ENCODE results near the gene ADPRHL1.
A peak's percentile ranks its signal among the peaks of the same experiment; 100 is the strongest.

ADPRHL1 gene

GRCh38 chr13:113400621-113401451 is 52.5 kb downstream of the ADPRHL1 start:
- H3K14ac ChIP-seq (ENCODE audit: low read length), result no peak overlapping the region
- H3K79me2 ChIP-seq (ENCODE audit: control insufficient read depth, insufficient read depth, low read length, poor library complexity), result no peaks in the 10 kb centered on the region
- no peak overlapping the region for H2BK5ac ChIP-seq (ENCODE audit: low read depth, low read length, poor library complexity)
- peaks cover 2% of the 10 kb centered on the region for H3K9me3 ChIP-seq (ENCODE audit: insufficient read depth, low read depth, low read length)
- no peaks in the 10 kb centered on the region for H3K27me3 ChIP-seq (ENCODE audit: insufficient read depth, low read length)
- no peaks in the 10 kb centered on the region for H3K36me3 ChIP-seq (ENCODE audit: control insufficient read depth in 1 of 2, insufficient read depth in 2 of 2, low read length in 2 of 2)
- H4K91ac ChIP-seq (ENCODE audit: low read depth, low read length), result no peak overlapping the region
- WGBS (ENCODE audit: extremely low coverage, insufficient coverage, insufficient read length), result no CpG with 5 or more reads among the region's 25 CpGs
- peaks cover 3% of the 10 kb centered on the region for H3K79me1 ChIP-seq (ENCODE audit: low read length)
- no peak for DNase-seq
- H4K12ac ChIP-seq (ENCODE audit: low read depth, low read length), result no peak overlapping the region
- no peak overlapping the region for H3K23ac ChIP-seq (ENCODE audit: low read length)
- H3K4me3 ChIP-seq (ENCODE audit: low read depth, low read length), result no peak overlapping the region
- H3K4me2 ChIP-seq (ENCODE audit: low read length), result no peak overlapping the region
- no peak overlapping the region for H2AFZ ChIP-seq (ENCODE audit: insufficient read depth, low read length, poor library complexity)
- H3K18ac ChIP-seq (ENCODE audit: low read length), result no peak overlapping the region
- no peak overlapping the region for H2AK5ac ChIP-seq (ENCODE audit: low read length)
- no peak overlapping the region for H3K27ac ChIP-seq (ENCODE audit: low read depth, low read length)
- H3K4ac ChIP-seq (ENCODE audit: low read depth, low read length), result no peak overlapping the region
- peaks cover 8 to 14% of the 10 kb centered on the region in 2 experiments for H3K4me1 ChIP-seq (ENCODE audit: control insufficient read depth in 1 of 2, insufficient read depth in 2 of 2, low read length in 2 of 2)
- no peak overlapping the region for H4K8ac ChIP-seq (ENCODE audit: low read depth, low read length)
- H2BK12ac ChIP-seq (ENCODE audit: low read length), result no peak overlapping the region
- H3K9ac ChIP-seq (ENCODE audit: low read length), result no peak overlapping the region
- no peak overlapping the region for H2BK120ac ChIP-seq (ENCODE audit: insufficient read depth, low read length, poor library complexity)

- Histone ChIP-seq H3K23ac (ENCODE audit: low read length) (no peak overlapping the region), H2BK12ac (ENCODE audit: low read length) (no peak overlapping the region), H4K12ac (ENCODE audit: low read depth, low read length) (no peak overlapping the region), H4K91ac (ENCODE audit: low read depth, low read length) (peak overlapping the region; percentile 48), H3K4ac (ENCODE audit: low read depth, low read length) (no peak overlapping the region), H2BK5ac (ENCODE audit: low read depth, low read length, poor library complexity) (no peak overlapping the region), H3K4me1 (ENCODE audit: control insufficient read depth in 1 of 2, insufficient read depth in 2 of 2, low read length in 2 of 2) (peaks cover 8 to 14% of the 10 kb centered on the region in 2 experiments), H3K9ac (ENCODE audit: low read length) (no peak overlapping the region), H3K79me2 (ENCODE audit: control insufficient read depth, insufficient read depth, low read length, poor library complexity) (no peaks in the 10 kb centered on the region), H2AK5ac (ENCODE audit: low read length) (peak overlapping the region; percentile 71), H3K27me3 (ENCODE audit: insufficient read depth, low read length) (no peaks in the 10 kb centered on the region), H3K9me3 (ENCODE audit: insufficient read depth, low read depth, low read length) (no peaks in the 10 kb centered on the region), H3K18ac (ENCODE audit: low read length) (no peak overlapping the region), H2BK120ac (ENCODE audit: insufficient read depth, low read length, poor library complexity) (no peak overlapping the region), H3K79me1 (ENCODE audit: low read length) (peaks cover 3% of the 10 kb centered on the region), H4K8ac (ENCODE audit: low read depth, low read length) (no peak overlapping the region), H3K14ac (ENCODE audit: low read length) (no peak overlapping the region), H2AFZ (ENCODE audit: insufficient read depth, low read length, poor library complexity) (peak overlapping the region; percentile 55), H3K36me3 (ENCODE audit: control insufficient read depth in 1 of 2, insufficient read depth in 2 of 2, low read length in 2 of 2) (no peaks in the 10 kb centered on the region), H3K4me2 (ENCODE audit: low read length) (no peak overlapping the region), H3K4me3 (ENCODE audit: low read depth, low read length) (peak overlapping the region; percentile 34), H3K27ac (ENCODE audit: low read depth, low read length) (no peak overlapping the region)
- no CpG with 5 or more reads among the region's 19 CpGs for WGBS (ENCODE audit: extremely low coverage, insufficient coverage, insufficient read length)
- no peak for DNase-seq
Observed at GRCh38 chr13:113399755-113400149, 53.5 kb downstream of the ADPRHL1 start.

- H4K12ac ChIP-seq (ENCODE audit: low read depth, low read length), result no peak overlapping the region
- no peak for DNase-seq
- no peak overlapping the region for H3K4me3 ChIP-seq (ENCODE audit: low read depth, low read length)
- H3K79me2 ChIP-seq (ENCODE audit: control insufficient read depth, insufficient read depth, low read length, poor library complexity), result no peaks in the 10 kb centered on the region
- H2AFZ ChIP-seq (ENCODE audit: insufficient read depth, low read length, poor library complexity), result no peak overlapping the region
- H3K9me3 ChIP-seq (ENCODE audit: insufficient read depth, low read depth, low read length), result no peaks in the 10 kb centered on the region
- H3K18ac ChIP-seq (ENCODE audit: low read length), result no peak overlapping the region
- peak overlapping the region; percentile 70 for H3K14ac ChIP-seq (ENCODE audit: low read length)
- peaks cover 3% of the 10 kb centered on the region for H3K79me1 ChIP-seq (ENCODE audit: low read length)
- peak overlapping the region; percentile 44 for H2AK5ac ChIP-seq (ENCODE audit: low read length)
- peak overlapping the region; percentile 49 for H4K91ac ChIP-seq (ENCODE audit: low read depth, low read length)
- H3K27ac ChIP-seq (ENCODE audit: low read depth, low read length), result no peak overlapping the region
- no peak overlapping the region for H3K4me2 ChIP-seq (ENCODE audit: low read length)
- no peak overlapping the region for H3K4ac ChIP-seq (ENCODE audit: low read depth, low read length)
- H2BK5ac ChIP-seq (ENCODE audit: low read depth, low read length, poor library complexity), result no peak overlapping the region
- no CpG with 5 or more reads among the region's 19 CpGs for WGBS (ENCODE audit: extremely low coverage, insufficient coverage, insufficient read length)
- H3K9ac ChIP-seq (ENCODE audit: low read length), result no peak overlapping the region
- no peak overlapping the region for H4K8ac ChIP-seq (ENCODE audit: low read depth, low read length)
- H2BK120ac ChIP-seq (ENCODE audit: insufficient read depth, low read length, poor library complexity), result no peak overlapping the region
- no peak overlapping the region for H3K23ac ChIP-seq (ENCODE audit: low read length)
- no peaks in the 10 kb centered on the region for H3K27me3 ChIP-seq (ENCODE audit: insufficient read depth, low read length)
- peaks cover 9 to 15% of the 10 kb centered on the region in 2 experiments for H3K4me1 ChIP-seq (ENCODE audit: control insufficient read depth in 1 of 2, insufficient read depth in 2 of 2, low read length in 2 of 2)
- H3K36me3 ChIP-seq (ENCODE audit: control insufficient read depth in 1 of 2, insufficient read depth in 2 of 2, low read length in 2 of 2), result no peaks in the 10 kb centered on the region
- peak overlapping the region; percentile 24 for H2BK12ac ChIP-seq (ENCODE audit: low read length)
Observed at GRCh38 chr13:113398963-113399754, 54.1 kb downstream of the ADPRHL1 start.

- peak overlapping the region; percentile 45 for H2BK5ac ChIP-seq (ENCODE audit: low read depth, low read length, poor library complexity)
- peaks cover 6% of the 10 kb centered on the region for H3K79me1 ChIP-seq (ENCODE audit: low read length)
- peak overlapping the region; percentile 8 for H3K14ac ChIP-seq (ENCODE audit: low read length)
- H2AK5ac ChIP-seq (ENCODE audit: low read length), result no peak overlapping the region
- H3K4ac ChIP-seq (ENCODE audit: low read depth, low read length), result no peak overlapping the region
- peaks cover 13 to 20% of the 10 kb centered on the region in 2 experiments for H3K4me1 ChIP-seq (ENCODE audit: control insufficient read depth in 1 of 2, insufficient read depth in 2 of 2, low read length in 2 of 2)
- peak overlapping the region; percentile 45 for H3K27ac ChIP-seq (ENCODE audit: low read depth, low read length)
- H3K18ac ChIP-seq (ENCODE audit: low read length), result peak overlapping the region; percentile 9
- H3K36me3 ChIP-seq (ENCODE audit: control insufficient read depth in 1 of 2, insufficient read depth in 2 of 2, low read length in 2 of 2), result no peaks in the 10 kb centered on the region
- H3K23ac ChIP-seq (ENCODE audit: low read length), result no peak overlapping the region
- no peaks in the 10 kb centered on the region for H3K9me3 ChIP-seq (ENCODE audit: insufficient read depth, low read depth, low read length)
- peak overlapping the region; percentile 27 for H2BK12ac ChIP-seq (ENCODE audit: low read length)
- no peaks in the 10 kb centered on the region for H3K27me3 ChIP-seq (ENCODE audit: insufficient read depth, low read length)
- no peak overlapping the region for H3K4me3 ChIP-seq (ENCODE audit: low read depth, low read length)
- H4K91ac ChIP-seq (ENCODE audit: low read depth, low read length), result peak overlapping the region; percentile 39
- peak overlapping the region; percentile 32 for H4K12ac ChIP-seq (ENCODE audit: low read depth, low read length)
- H3K4me2 ChIP-seq (ENCODE audit: low read length), result no peak overlapping the region
- no peak for DNase-seq
- peak overlapping the region; percentile 7 for H4K8ac ChIP-seq (ENCODE audit: low read depth, low read length)
- no peak overlapping the region for H3K9ac ChIP-seq (ENCODE audit: low read length)
- WGBS (ENCODE audit: extremely low coverage, insufficient coverage, insufficient read length), result no CpG with 5 or more reads among the region's 20 CpGs
- H3K79me2 ChIP-seq (ENCODE audit: control insufficient read depth, insufficient read depth, low read length, poor library complexity), result peaks cover 3% of the 10 kb centered on the region
- no peak overlapping the region for H2AFZ ChIP-seq (ENCODE audit: insufficient read depth, low read length, poor library complexity)
- H2BK120ac ChIP-seq (ENCODE audit: insufficient read depth, low read length, poor library complexity), result no peak overlapping the region
Observed at GRCh38 chr13:113397608-113398425, 55.5 kb downstream of the ADPRHL1 start.

All from trophoblast cell (in vitro differentiated cells and primary cell).